GM12872 (cell line): Measurements from ENCODE around the gene MAF.

Experiments
- TF ChIP-seq, protein P1 (sequence below): IDR thresholded peaks from 3 replicates; pipeline ENCODE4 v1.5.1; 2011; ENCODE audit warnings: low read depth, mild to moderate bottlenecking, low read length, moderate library complexity; ENCODE audit not compliant: insufficient read depth

Gene MAF

DNA sequence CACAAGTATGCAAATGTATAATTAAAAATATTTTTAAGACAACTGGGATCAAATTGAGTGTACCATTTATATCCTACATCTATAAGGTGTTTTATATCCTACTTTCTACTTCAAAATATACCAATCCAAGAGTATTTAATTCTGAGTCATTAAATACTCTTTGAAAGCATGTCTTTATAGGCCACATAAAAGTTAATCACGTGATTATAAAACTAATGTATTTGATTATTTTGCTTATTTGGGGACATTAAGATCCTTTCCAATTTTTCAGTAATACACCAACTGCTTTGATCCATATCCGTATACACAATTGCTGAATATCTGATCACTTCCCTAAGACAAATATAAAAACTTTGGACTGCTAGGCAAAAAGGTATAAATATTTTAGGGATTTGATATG lies 26.6 kb upstream of the MAF start:
- TF ChIP-seq, protein P1, sequence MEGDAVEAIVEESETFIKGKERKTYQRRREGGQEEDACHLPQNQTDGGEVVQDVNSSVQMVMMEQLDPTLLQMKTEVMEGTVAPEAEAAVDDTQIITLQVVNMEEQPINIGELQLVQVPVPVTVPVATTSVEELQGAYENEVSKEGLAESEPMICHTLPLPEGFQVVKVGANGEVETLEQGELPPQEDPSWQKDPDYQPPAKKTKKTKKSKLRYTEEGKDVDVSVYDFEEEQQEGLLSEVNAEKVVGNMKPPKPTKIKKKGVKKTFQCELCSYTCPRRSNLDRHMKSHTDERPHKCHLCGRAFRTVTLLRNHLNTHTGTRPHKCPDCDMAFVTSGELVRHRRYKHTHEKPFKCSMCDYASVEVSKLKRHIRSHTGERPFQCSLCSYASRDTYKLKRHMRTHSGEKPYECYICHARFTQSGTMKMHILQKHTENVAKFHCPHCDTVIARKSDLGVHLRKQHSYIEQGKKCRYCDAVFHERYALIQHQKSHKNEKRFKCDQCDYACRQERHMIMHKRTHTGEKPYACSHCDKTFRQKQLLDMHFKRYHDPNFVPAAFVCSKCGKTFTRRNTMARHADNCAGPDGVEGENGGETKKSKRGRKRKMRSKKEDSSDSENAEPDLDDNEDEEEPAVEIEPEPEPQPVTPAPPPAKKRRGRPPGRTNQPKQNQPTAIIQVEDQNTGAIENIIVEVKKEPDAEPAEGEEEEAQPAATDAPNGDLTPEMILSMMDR, result no peak

- TF ChIP-seq, protein P1, result no peak
Observed at GRCh38 chr16:79625738-79626137, 25.2 kb upstream of the MAF start.

DNA sequence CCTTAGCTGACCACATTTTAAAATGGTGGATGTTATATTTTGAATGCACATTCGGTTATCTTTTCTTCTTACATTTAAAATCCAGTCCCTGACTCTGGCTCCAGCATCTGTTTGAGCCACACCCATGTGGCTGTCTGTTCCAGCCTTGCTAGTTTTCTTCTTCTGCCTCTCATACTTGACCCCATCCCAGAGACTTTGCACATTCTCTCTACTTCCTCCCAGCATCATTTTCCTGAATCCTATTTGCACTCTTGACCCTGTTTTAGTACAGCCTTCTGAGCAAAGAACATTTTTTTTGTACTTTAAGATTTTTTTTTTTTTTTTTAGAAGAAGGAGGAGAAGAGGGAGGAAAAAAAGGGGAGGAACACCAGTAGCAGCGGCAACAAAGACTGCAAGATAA lies 23.3 kb upstream of the MAF start:
- TF ChIP-seq, protein P1, result no peak

DNA sequence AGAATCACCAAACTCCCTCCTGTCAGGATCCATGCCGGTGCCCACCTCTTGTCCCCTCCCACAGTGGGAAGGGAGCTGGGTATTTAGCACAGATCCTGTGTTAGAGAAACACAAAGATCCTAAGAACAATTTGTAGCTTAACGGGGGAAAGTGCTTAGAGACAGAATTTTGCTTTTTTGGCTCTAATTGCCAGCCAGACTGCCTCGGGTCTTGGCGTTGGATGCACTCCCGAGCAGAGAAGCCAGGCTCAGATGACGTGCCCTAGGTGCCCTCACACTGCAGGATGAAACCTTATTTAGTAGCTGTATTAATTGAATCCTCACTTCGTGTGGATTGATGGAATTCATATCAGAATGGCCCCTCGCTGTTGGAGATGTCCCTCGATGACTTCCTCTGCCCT lies 22.5 kb upstream of the MAF start:
- TF ChIP-seq, protein P1, result no peak

GRCh38 chr16:79621027-79621426 lies 20.5 kb upstream of the MAF start:
- TF ChIP-seq, protein P1, result no peak

DNA sequence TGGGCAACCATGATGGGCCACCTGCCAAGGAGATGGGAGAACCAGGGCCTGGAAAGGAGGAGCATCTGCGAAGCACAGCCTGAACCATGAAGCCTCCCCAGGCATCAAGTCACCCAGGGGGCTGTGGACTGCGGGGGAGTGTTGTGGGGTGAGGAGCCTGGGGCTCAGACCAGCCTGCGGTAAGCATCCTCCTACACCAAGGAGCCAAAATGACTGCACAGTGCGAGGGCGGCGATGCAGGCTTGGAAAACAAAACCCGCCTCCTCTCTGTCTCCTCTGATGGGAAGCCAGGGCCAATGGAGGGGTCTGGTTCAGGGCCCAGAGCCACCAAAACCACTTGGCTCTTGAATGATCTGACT lies 18.1 kb upstream of the MAF start:
- TF ChIP-seq, protein P1, result no peak

DNA sequence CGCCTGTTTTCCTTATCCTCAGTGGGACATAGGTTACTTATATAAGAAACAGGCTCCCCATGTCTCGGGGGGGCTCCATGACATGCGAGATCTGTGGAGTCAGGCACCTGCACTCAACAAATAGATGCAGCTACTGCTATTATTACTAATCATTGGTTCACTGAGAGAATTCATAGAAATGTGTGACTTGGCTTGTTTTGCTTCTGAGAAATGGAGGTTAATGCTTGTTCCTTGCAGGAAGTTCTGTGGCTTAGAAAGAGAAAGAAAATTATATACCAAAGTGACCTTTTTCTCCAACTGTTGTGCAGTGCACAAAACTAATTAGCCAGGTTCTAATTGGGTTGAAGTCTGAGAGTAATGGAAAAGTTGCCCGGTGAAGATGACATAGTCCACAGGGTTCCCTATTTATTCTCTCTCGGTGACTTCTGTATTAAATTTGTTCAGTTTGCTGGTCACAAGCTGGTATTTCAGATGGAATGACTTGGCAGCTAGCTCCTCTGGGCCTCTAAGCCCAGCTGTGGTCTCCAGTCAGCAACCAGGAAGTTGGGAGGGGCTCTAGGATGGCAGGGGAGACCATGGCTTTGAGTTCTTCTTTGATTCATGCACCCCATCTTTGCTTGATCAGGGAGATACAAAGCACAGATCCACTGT lies 17.6 kb upstream of the MAF start:
- TF ChIP-seq, protein P1, result no peak

GRCh38 chr16:79613009-79613408 lies 12.5 kb upstream of the MAF start:
- TF ChIP-seq, protein P1, result no peak
